ENCODE results near the gene IER5. TPM values are rescaled to one million over a fixed set of nuclear protein-coding genes. Genes with fewer than 3 reads are reported as not detected.
"Not testable (repeated sequence)": the region's sequence is repeated elsewhere in the genome, so short reads cannot be mapped to it uniquely, and the experiment has no call there.

The IER5 gene
- total and polyA plus RNA-seq, 2 experiments from 2014 or later: 8.1 to 38.5 TPM

- no peaks in the 10 kb centered on the region for H3K79me2 ChIP-seq (ENCODE audit: insufficient read depth)
- H3K27me3 ChIP-seq (replicated peaks; ENCODE audit: insufficient read depth): no peaks in the 10 kb centered on the region
- in situ Hi-C loops (cut with MboI): no loop called here
- H3K4me3 ChIP-seq: no peak overlapping the region
- H3F3A ChIP-seq (ENCODE audit: insufficient read depth): peaks cover 10% of the 10 kb centered on the region
- TF ChIP-seq EZH2 (IDR thresholded peaks at IDR 0.05; ENCODE audit: insufficient read depth, poor library complexity, severe bottlenecking) (no peak), EZH2phosphoT487 (IDR thresholded peaks at IDR 0.05; ENCODE audit: insufficient read depth, low read depth) (no peak)
- WGBS, 2 experiments (ENCODE audit: low coverage in 1 of 2, low lambda C conversion rate in 2 of 2, missing lambda C conversion rate in 2 of 2): 88 to 91% methylated on average over 3 of the region's 3 CpGs
- H3K4me2 ChIP-seq (ENCODE audit: unreplicated experiment): no peak overlapping the region
- H3K4me1 ChIP-seq (ENCODE audit: insufficient read depth): peaks cover 38% of the 10 kb centered on the region
- H3K36me3 ChIP-seq (ENCODE audit: low read depth): no peaks in the 10 kb centered on the region
- no peaks in the 10 kb centered on the region for H3K9me2 ChIP-seq (ENCODE audit: insufficient read depth)
- no peak overlapping the region for H2AFZ ChIP-seq
- H3K9ac ChIP-seq: no peak overlapping the region
- H3K27ac ChIP-seq: no peak overlapping the region
- no peak for DNase-seq
- no peaks in the 10 kb centered on the region for H3K9me3 ChIP-seq (ENCODE audit: low read depth)
- H4K20me1 ChIP-seq (ENCODE audit: insufficient read depth): no peaks in the 10 kb centered on the region
These were observed 26.8 kb downstream of the IER5 start for GRCh38 chr1:181115368-181115684.

GRCh38 chr1:181115971-181116370, 27.5 kb downstream of the IER5 start:
- peaks cover 38% of the 10 kb centered on the region for H3K4me1 ChIP-seq (ENCODE audit: insufficient read depth)
- H3F3A ChIP-seq (ENCODE audit: insufficient read depth): peaks cover 10% of the 10 kb centered on the region
- H3K9me2 ChIP-seq (ENCODE audit: insufficient read depth); H3K27me3 ChIP-seq (replicated peaks; ENCODE audit: insufficient read depth); H4K20me1 ChIP-seq (ENCODE audit: insufficient read depth); H3K4me2 ChIP-seq (ENCODE audit: unreplicated experiment); DNase-seq; in situ Hi-C loops (cut with MboI); H3K79me2 ChIP-seq (ENCODE audit: insufficient read depth); H3K27ac ChIP-seq; H3K9ac ChIP-seq; H3K4me3 ChIP-seq; H3K9me3 ChIP-seq (ENCODE audit: low read depth); H3K36me3 ChIP-seq (ENCODE audit: low read depth); H2AFZ ChIP-seq: not testable (repeated sequence)
- WGBS, 2 experiments (ENCODE audit: low coverage in 1 of 2, low lambda C conversion rate in 2 of 2, missing lambda C conversion rate in 2 of 2): 89 to 92% methylated on average over 9 of the region's 9 CpGs

- Histone ChIP-seq H3K4me2 (ENCODE audit: unreplicated experiment) (no peak overlapping the region), H4K20me1 (ENCODE audit: insufficient read depth) (no peaks in the 10 kb centered on the region), H3F3A (ENCODE audit: insufficient read depth) (peaks cover 4% of the 10 kb centered on the region), H3K9ac (peak overlapping the region; percentile 42), H3K9me3 (ENCODE audit: low read depth) (no peaks in the 10 kb centered on the region), H3K79me2 (ENCODE audit: insufficient read depth) (no peaks in the 10 kb centered on the region), H3K9me2 (ENCODE audit: insufficient read depth) (no peaks in the 10 kb centered on the region), H3K36me3 (ENCODE audit: low read depth) (no peaks in the 10 kb centered on the region), H3K27ac (peak overlapping the region; percentile 37), H3K27me3 (replicated peaks; ENCODE audit: insufficient read depth) (no peaks in the 10 kb centered on the region), H3K4me3 (no peak overlapping the region), H2AFZ (no peak overlapping the region), H3K4me1 (ENCODE audit: insufficient read depth) (peaks cover 31% of the 10 kb centered on the region)
- no peak for DNase-seq
- in situ Hi-C loops (cut with MboI): no loop called here
- 86 to 98% methylated on average over 3 of the region's 3 CpGs for WGBS, 2 experiments (ENCODE audit: low coverage in 1 of 2, low lambda C conversion rate in 2 of 2, missing lambda C conversion rate in 2 of 2)
- TF ChIP-seq EZH2phosphoT487 (IDR thresholded peaks at IDR 0.05; ENCODE audit: insufficient read depth, low read depth) (no peak), EZH2 (IDR thresholded peaks at IDR 0.05; ENCODE audit: insufficient read depth, poor library complexity, severe bottlenecking) (no peak)
These were observed 28.4 kb downstream of the IER5 start for GRCh38 chr1:181116819-181117390.

- no peaks in the 10 kb centered on the region for H3K27me3 ChIP-seq (replicated peaks; ENCODE audit: insufficient read depth)
- in situ Hi-C loops (cut with MboI): no loop called here
- H3K9me2 ChIP-seq (ENCODE audit: insufficient read depth): no peaks in the 10 kb centered on the region
These were observed 29.3 kb downstream of the IER5 start for GRCh38 chr1:181117648-181118449.

More at GRCh38 chr1:181117648-181118449, 29.3 kb downstream of the IER5 start:
- no peak overlapping the region for H2AFZ ChIP-seq
- TF ChIP-seq EZH2phosphoT487 (IDR thresholded peaks at IDR 0.05; ENCODE audit: insufficient read depth, low read depth) (no peak), EZH2 (IDR thresholded peaks at IDR 0.05; ENCODE audit: insufficient read depth, poor library complexity, severe bottlenecking) (no peak)
- H3K9ac ChIP-seq: peak overlapping the region; percentile 42
- H3K36me3 ChIP-seq (ENCODE audit: low read depth): no peaks in the 10 kb centered on the region
- peak overlapping the region; percentile 11 for H3K4me2 ChIP-seq (ENCODE audit: unreplicated experiment)
- H3F3A ChIP-seq (ENCODE audit: insufficient read depth): no peaks in the 10 kb centered on the region
- H3K4me1 ChIP-seq (ENCODE audit: insufficient read depth): peaks cover 25% of the 10 kb centered on the region
- 63 to 68% methylated on average over 9 of the region's 9 CpGs for WGBS, 2 experiments (ENCODE audit: low coverage in 1 of 2, low lambda C conversion rate in 2 of 2, missing lambda C conversion rate in 2 of 2)
- no peaks in the 10 kb centered on the region for H3K9me3 ChIP-seq (ENCODE audit: low read depth)
- DNase-seq: peak; percentile 87
- H3K4me3 ChIP-seq: no peak overlapping the region
- no peaks in the 10 kb centered on the region for H4K20me1 ChIP-seq (ENCODE audit: insufficient read depth)
- H3K79me2 ChIP-seq (ENCODE audit: insufficient read depth): no peaks in the 10 kb centered on the region
- peak overlapping the region; percentile 37 for H3K27ac ChIP-seq
